HG02943 (cell line): Measurements from ENCODE around the gene SELENOO.

Experiments used
- ATAC-seq: cut with Tn5 transposase; IDR thresholded peaks from one replicate; pipeline ENCODE4 v1.9.1; 2021; ENCODE audit warnings: mild to moderate bottlenecking, low read depth, moderate library complexity; ENCODE audit not compliant: unreplicated experiment

Gene SELENOO

GRCh38 chr22:50261615-50262459, 61.0 kb downstream of the SELENOO start, which contains the start of gene MAPK12:
Gene MAPK12, minus strand, starts transcription at chr22:50261683. Its CDS starts 174 bp downstream, at chr22:50261509.
- ATAC-seq: no peak

GRCh38 chr22:50262460-50262911, 61.7 kb downstream of the SELENOO start:
- no peak for ATAC-seq

DNA sequence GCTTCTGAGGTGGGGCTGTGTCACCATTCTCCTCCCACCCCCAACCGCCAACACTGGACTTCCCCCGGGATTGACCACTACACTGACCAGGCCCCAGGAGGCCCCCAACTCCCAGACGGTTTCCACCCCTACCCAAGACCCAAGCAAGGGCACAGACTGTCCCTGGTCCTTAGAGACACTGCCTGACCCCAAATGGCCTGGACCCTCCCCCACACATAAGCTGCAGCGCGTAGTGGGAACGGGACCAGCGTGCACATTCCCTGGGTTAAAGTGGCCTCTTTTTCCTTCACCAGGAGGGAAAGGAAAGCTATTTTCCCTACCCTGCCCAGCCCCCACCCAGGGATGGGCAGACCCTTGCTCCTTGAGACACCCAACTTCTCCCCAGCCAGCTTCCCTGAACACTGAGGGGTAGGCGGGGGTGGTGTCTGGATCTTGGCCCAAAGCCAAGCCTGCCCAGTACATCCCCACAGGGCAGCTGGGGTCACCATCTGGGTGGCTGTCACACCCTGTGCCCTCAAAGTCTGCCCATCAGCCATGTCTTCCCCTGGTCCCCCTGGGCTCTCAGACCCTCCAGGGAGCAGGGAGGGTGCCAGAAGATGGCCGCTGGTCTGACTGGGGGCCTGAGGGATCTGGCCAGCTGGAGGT, 62.3 kb downstream of the SELENOO start:
- no peak for ATAC-seq

DNA sequence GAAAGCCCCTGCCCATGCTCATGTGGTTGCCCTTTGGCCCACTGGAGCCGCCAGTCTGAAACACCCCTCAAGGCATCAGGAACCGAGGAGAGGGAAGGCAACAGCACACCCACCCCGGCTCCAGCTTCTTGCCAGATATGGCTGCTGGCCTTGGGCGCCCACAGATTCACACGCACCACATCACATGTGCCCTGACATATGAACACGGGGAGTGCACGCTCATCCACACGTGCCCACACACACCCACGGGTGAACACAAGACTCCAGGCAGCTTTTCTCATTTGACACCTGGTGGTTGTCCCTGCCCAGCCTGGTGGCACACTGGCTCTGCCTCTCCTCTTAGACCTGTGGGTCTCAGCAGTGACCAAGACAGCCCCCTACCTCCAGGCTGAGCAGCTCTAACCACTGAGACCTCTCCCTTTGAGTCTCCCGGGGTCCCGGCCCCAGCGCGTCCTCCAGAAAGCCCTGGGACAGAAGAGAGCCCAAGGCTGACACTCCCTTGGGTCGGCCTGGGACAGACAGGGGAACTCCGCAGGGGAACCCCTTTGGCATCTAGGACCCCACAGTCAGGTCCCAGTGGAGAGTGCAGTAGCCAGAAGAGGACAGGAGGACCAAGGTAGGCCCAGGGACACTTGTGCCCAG, 63.4 kb downstream of the SELENOO start:
- ATAC-seq: no peak

DNA sequence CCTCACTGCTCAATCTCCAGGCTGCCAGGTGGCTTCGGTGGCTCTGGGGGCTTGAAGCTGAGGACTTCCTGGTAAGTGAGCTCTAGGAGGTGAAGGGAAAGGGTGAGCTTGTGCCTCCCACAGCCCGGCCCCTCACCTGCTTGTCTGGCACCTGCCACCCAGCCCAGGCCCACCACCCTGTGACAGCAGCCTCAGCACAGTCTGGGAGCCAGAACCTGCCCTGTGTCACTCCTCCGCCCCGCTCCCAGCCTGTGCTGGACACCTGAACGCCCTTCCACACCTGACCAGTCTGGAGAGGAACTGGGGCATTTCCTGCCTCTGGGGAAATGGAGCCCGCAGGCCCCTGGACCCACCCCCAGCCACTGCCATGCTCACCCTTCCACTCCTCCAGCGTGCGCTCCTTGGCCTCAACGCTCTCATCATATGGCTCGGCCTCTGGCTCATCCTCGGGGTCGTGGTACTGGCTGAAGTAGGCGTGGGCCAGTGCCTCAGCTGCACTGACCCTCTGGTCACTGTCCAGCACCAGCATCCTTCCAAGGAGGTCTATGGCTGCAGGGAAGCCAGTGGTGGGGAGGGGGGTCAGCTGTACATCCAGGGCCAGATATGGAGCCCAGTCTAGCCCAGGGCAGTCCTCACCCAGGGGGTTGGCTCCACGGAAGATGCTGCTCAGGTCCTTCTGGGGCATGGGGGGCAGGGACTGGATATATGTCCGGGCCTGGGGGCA, 64.3 kb downstream of the SELENOO start:
- no peak for ATAC-seq

DNA sequence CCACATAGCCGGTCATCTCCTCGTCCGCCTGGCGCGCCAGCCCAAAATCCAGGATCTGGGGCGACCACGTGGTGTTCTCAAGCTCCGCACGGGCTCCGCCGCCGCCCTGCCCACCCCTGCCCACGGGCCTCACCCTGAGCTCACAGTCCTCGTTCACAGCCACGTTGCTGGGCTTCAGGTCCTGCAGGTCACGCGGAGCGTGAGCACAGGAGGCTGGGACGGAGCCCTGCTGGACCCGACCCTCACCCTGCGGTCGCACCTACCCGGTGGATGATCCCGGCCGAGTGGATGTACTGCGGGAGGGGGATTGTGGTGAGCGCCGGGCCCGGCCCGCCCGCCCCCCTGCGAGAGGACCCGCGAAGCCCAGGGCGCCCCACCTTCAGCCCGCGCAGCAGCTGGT, 66.2 kb downstream of the SELENOO start:
- ATAC-seq: no peak
